ENCODE measurements around the gene TMPRSS9. TPM values are rescaled to one million over a fixed set of nuclear protein-coding genes. Genes with fewer than 3 reads are reported as not detected.

TMPRSS9 gene
- total and polyA plus RNA-seq, 11 donors, result 0.09 to 0.19 TPM; not detected in 9

DNA sequence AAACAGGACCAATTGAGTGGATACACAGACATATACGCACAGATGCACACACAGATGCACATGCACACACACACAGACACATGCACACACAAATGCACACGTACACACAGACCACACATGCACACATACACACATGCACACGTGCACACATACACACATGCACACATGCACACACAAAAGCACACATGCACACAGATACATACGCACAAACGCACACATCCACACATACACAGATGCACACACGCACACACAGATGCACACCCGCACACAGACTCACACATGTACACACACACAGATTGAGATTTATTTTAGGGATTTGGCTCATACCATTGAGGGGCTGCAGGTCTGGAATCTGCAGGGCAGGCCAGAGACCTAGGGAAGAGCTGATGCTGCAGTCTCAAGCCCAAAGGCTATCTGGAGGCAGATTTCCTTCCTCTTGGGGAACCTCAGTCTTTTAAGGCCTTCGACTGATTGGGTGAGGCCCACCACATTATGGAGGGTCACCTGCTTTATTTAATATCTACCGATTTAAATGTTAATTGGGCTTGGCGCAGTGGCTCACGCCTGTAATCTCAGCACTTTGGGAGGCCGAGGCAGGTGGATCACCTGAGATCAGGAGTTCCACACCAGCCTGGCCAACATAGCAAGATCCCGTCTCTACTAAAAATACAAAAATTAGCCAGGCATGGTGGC, 22.6 kb downstream of the TMPRSS9 start:
- peaks cover 0 to 27% (median 5%) of the 10 kb centered on the region in 9 donors for H3K27me3 ChIP-seq
- intact Hi-C loops (cut with DNase I), result no loop called here

GRCh38 chr19:2385053-2385721, 25.1 kb downstream of the TMPRSS9 start:
- Histone ChIP-seq H3K27ac (no peak overlapping the region), H3K27me3 (peaks cover 0 to 32% (median 5%) of the 10 kb centered on the region in 9 donors), H3K36me3 (no peaks in the 10 kb centered on the region), H3K9me3 (peaks cover 0 to 7% (median 6%) of the 10 kb centered on the region in 12 donors), H3K4me1 (peaks cover 0 to 20% (median 0%) of the 10 kb centered on the region in 12 donors), H3K4me3 (no peak overlapping the region)
- no peak for TF ChIP-seq CTCF (IDR thresholded peaks at IDR 0.05)
- TF ChIP-seq POLR2A (IDR thresholded peaks at IDR 0.05), result no peak
- WGBS, 4 donors, result 21 to 38% (median 25%) methylated on average over 24 to 37 of the region's 37 CpGs
- intact Hi-C loops (cut with DNase I), result loop anchor here in 2 of 10 donors (2.0 to 5.0 kb wide), 2 partner anchors 64 to 108 kb away; no protein-coding TSS in a partner anchor
- DNase-seq (no peak), ATAC-seq (peak in 1 of 4 donors; percentile 20)

More for the DNA sequence above, 22.6 kb downstream of the TMPRSS9 start:
- WGBS, 4 donors, result 88 to 94% (median 91%) methylated on average over 13 of the region's 13 CpGs
- Histone ChIP-seq H3K4me3 (no peak overlapping the region), H3K27ac (no peak overlapping the region), H3K36me3 (no peaks in the 10 kb centered on the region), H3K9me3 (peaks cover 0 to 11% (median 6%) of the 10 kb centered on the region in 12 donors), H3K4me1 (peaks cover 0 to 20% (median 0%) of the 10 kb centered on the region in 12 donors)
- DNase-seq, result no peak
- no peak for ATAC-seq
- TF ChIP-seq POLR2A (IDR thresholded peaks at IDR 0.05) (no peak), CTCF (IDR thresholded peaks at IDR 0.05) (no peak)

- Histone ChIP-seq H3K9me3 (no peaks in the 10 kb centered on the region), H3K27ac (no peak overlapping the region), H3K27me3 (peaks cover 0 to 23% (median 4%) of the 10 kb centered on the region in 9 donors), H3K4me3 (no peak overlapping the region), H3K4me1 (peaks cover 0 to 20% (median 0%) of the 10 kb centered on the region in 12 donors), H3K36me3 (no peaks in the 10 kb centered on the region)
- no peak for ATAC-seq
- intact Hi-C loops (cut with DNase I), result loop anchor here in 1 of 10 donors (5.0 kb wide), 1 partner anchor 110 kb away; no protein-coding TSS in a partner anchor
- no peak for TF ChIP-seq POLR2A (IDR thresholded peaks at IDR 0.05)
- no peak for TF ChIP-seq CTCF (IDR thresholded peaks at IDR 0.05)
- no peak for DNase-seq
- WGBS, 4 donors, result 64 to 73% (median 68%) methylated on average over 20 of the region's 20 CpGs
Observed at GRCh38 chr19:2387367-2388288, 27.6 kb downstream of the TMPRSS9 start.

All from heart left ventricle (tissue), 16 donors.